Neural cell (in vitro differentiated cells): Measurements from ENCODE around the gene SUN1. TPM values are rescaled to one million over a fixed set of nuclear protein-coding genes. Genes with fewer than 3 reads are reported as not detected.

ENCODE experiments used
- H2AFZ ChIP-seq: fragments of 200-600, 300-800 bp; sonication (generic), shearing (Covaris generic); 2 replicates; pipeline ENCODE4 v1.6.0; 2014; ENCODE audit warnings: low read depth, mild to moderate bottlenecking, antibody characterized with exemption, low read length, moderate library complexity
- H3F3A ChIP-seq: fragments of 200-600 bp; shearing (Covaris generic); 2 replicates; pipeline ENCODE4 v1.6.1; 2016; ENCODE audit warnings: mild to moderate bottlenecking, moderate library complexity, mixed read lengths, antibody characterized with exemption, low read length; ENCODE audit not compliant: insufficient read depth, poor library complexity, severe bottlenecking
- H3K27ac ChIP-seq: fragments of 200-600, 300-800 bp; sonication (generic), shearing (Covaris generic); 2 replicates; pipeline ENCODE4 v1.5.1; 2014; ENCODE audit warnings: mild to moderate bottlenecking, low read length, moderate library complexity
- H3K27me3 ChIP-seq: fragments of 300-800, 200-600 bp; sonication (generic), shearing (Covaris generic); 2 replicates; pipeline ENCODE4 v1.6.0; 2014; ENCODE audit warnings: mild to moderate bottlenecking, low read depth, low read length, moderate library complexity; ENCODE audit not compliant: insufficient read depth
- H3K36me3 ChIP-seq: fragments of 300-800, 200-600 bp; sonication (generic), shearing (Covaris generic); 2 replicates; pipeline ENCODE4 v1.5.1; 2014; ENCODE audit warnings: mild to moderate bottlenecking, antibody characterized with exemption, low read length, moderate library complexity; ENCODE audit not compliant: insufficient read depth
- H3K4me2 ChIP-seq: fragments of 300-800, 200-600 bp; sonication (generic), shearing (Covaris generic); 2 replicates; pipeline ENCODE4 v1.6.0; 2014; ENCODE audit warnings: mild to moderate bottlenecking, low read length
- H3K4me3 ChIP-seq: fragments of 300-800, 200-600 bp; sonication (generic), shearing (Covaris generic); 2 replicates; pipeline ENCODE4 v1.5.1; 2014; ENCODE audit warnings: mild to moderate bottlenecking, low read length, moderate library complexity
- H3K79me2 ChIP-seq: fragments of 200-600 bp; shearing (Covaris generic); replicated peaks from 2 replicates; pipeline ENCODE4 v1.6.0; 2014; ENCODE audit warnings: mild to moderate bottlenecking, low read length, moderate library complexity; ENCODE audit not compliant: insufficient read depth
- H3K9ac ChIP-seq: fragments of 300-800, 200-600 bp; sonication (generic), shearing (Covaris generic); 2 replicates; pipeline ENCODE4 v1.6.1; 2016; ENCODE audit warnings: mild to moderate bottlenecking, low read length, mixed read lengths
- H3K9me2 ChIP-seq: fragments of 200-600 bp; shearing (Covaris generic); 2 replicates; pipeline ENCODE4 v1.6.1; 2016; ENCODE audit warnings: mild to moderate bottlenecking, low read length, mixed read lengths; ENCODE audit not compliant: insufficient read depth
- H3K9me3 ChIP-seq: fragments of 200-600, 300-800 bp; sonication (generic), shearing (Covaris generic); 2 replicates; pipeline ENCODE4 v1.6.1; 2016; ENCODE audit warnings: mild to moderate bottlenecking, mixed run types, low read length, moderate library complexity, mixed read lengths
- H4K20me1 ChIP-seq: fragments of 200-600 bp; shearing (Covaris generic); 2 replicates; pipeline ENCODE4 v1.6.1; 2016; ENCODE audit warnings: mild to moderate bottlenecking, mixed run types; ENCODE audit not compliant: insufficient read depth
- CTCF ChIP-seq: fragments of 450-650 bp; IDR thresholded peaks from 2 replicates; pipeline ENCODE4 v1.5.1; 2014; ENCODE audit warnings: antibody characterized with exemption, mild to moderate bottlenecking, moderate library complexity; ENCODE audit not compliant: poor library complexity, severe bottlenecking
- EP300 ChIP-seq: fragments of 450-650 bp; conservative IDR thresholded peaks from 2 replicates; pipeline ENCODE4 v1.6.1; 2014; ENCODE audit warnings: antibody characterized with exemption, mild to moderate bottlenecking, moderate library complexity; ENCODE audit not compliant: poor library complexity, severe bottlenecking
- EZH2 ChIP-seq: fragments of 200-600, 300-800 bp; shearing (Covaris generic), sonication (generic); IDR thresholded peaks from 2 replicates; pipeline ENCODE4 v1.6.1; 2014; ENCODE audit warnings: antibody characterized with exemption, low read length, borderline replicate concordance, mild to moderate bottlenecking; ENCODE audit not compliant: insufficient read depth, poor library complexity, severe bottlenecking
- POLR2AphosphoS5 ChIP-seq: IDR thresholded peaks from 2 replicates; pipeline ENCODE4 v1.6.1; 2012
- RAD21 ChIP-seq: fragments of 450-650 bp; conservative IDR thresholded peaks from 2 replicates; pipeline ENCODE4 v1.6.1; 2014; ENCODE audit warnings: antibody characterized with exemption, mild to moderate bottlenecking, moderate library complexity
- TAF1 ChIP-seq: IDR thresholded peaks from 2 replicates; pipeline ENCODE4 v1.6.1; 2012; ENCODE audit warnings: low read depth
- polyA plus RNA-seq: library from polyadenylated mRNA; depleted of rRNA; stranded (reverse); fragments of >200 nt; gene quantifications from 2 replicates; pipeline ENCODE4 v1.2.3, GENCODE V29; 2014
- TF ChIP-seq, protein P1 (sequence below): IDR thresholded peaks from 2 replicates; pipeline ENCODE4 v1.6.1; 2012; ENCODE audit warnings: borderline replicate concordance

The SUN1 gene
- polyA plus RNA-seq, 1 donor from 2014 or later = 309 TPM

DNA sequence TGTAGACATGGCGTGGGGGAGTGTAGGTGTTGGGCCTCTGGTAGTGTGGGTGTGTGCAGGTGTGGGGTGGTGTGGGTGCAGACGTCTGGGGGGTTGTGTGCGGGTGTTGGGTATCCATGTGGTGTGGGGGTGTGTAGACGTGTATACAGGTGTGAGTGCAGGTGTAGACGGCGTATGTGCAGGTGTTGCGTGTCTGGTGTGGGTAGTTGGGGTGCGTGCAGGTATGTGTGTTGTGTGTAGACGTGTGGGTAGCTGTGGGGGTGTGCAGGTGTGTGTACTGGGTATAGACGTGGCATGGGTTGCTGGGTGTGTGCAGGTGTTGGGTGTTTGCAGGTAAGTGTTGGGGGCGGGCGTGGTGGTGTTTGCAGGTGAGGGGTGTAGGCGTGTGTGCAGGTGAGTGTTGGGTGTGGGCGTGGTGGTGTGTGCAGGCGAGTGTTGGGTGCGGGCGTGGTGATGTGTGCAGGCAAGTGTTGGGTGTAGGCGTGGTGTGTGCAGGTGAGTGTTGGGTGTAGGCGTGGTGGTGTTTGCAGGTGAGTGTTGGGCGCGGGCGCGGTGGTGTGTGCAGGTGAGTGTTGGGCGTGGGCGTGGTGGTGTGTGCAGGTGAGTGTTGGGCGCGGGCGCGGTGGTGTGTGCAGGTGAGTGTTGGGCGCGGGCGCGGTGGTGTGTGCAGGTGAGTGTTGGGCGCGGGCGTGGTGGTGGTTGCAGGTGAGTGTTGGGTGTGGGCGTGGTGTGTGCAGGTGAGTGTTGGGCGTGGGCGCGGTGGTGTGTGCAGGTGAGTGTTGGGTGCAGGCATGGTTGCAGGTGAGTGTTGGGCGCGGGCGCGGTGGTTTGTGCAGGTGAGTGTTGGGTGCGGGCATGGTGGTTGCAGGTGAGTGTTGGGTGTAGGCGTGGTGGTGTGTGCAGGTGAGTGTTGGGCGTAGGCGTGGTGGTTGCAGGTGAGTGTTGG is 60.6 kb downstream of the SUN1 start:
- no peaks in the 10 kb centered on the region for H4K20me1 ChIP-seq
- H3K4me3 ChIP-seq = no peak overlapping the region
- H3K9ac ChIP-seq = no peak overlapping the region
- H3F3A ChIP-seq = no peaks in the 10 kb centered on the region
- no peaks in the 10 kb centered on the region for H3K36me3 ChIP-seq
- no peak overlapping the region for H3K4me2 ChIP-seq
- H2AFZ ChIP-seq = no peak overlapping the region
- no peak overlapping the region for H3K27ac ChIP-seq
- H3K79me2 ChIP-seq = no peaks in the 10 kb centered on the region
- H3K9me3 ChIP-seq = no peaks in the 10 kb centered on the region
- H3K9me2 ChIP-seq = no peaks in the 10 kb centered on the region
- H3K27me3 ChIP-seq = no peaks in the 10 kb centered on the region
- TF ChIP-seq EZH2 = no peak
- TF ChIP-seq, protein P1, sequence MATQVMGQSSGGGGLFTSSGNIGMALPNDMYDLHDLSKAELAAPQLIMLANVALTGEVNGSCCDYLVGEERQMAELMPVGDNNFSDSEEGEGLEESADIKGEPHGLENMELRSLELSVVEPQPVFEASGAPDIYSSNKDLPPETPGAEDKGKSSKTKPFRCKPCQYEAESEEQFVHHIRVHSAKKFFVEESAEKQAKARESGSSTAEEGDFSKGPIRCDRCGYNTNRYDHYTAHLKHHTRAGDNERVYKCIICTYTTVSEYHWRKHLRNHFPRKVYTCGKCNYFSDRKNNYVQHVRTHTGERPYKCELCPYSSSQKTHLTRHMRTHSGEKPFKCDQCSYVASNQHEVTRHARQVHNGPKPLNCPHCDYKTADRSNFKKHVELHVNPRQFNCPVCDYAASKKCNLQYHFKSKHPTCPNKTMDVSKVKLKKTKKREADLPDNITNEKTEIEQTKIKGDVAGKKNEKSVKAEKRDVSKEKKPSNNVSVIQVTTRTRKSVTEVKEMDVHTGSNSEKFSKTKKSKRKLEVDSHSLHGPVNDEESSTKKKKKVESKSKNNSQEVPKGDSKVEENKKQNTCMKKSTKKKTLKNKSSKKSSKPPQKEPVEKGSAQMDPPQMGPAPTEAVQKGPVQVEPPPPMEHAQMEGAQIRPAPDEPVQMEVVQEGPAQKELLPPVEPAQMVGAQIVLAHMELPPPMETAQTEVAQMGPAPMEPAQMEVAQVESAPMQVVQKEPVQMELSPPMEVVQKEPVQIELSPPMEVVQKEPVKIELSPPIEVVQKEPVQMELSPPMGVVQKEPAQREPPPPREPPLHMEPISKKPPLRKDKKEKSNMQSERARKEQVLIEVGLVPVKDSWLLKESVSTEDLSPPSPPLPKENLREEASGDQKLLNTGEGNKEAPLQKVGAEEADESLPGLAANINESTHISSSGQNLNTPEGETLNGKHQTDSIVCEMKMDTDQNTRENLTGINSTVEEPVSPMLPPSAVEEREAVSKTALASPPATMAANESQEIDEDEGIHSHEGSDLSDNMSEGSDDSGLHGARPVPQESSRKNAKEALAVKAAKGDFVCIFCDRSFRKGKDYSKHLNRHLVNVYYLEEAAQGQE = no peak
- no peak for TF ChIP-seq TAF1

DNA sequence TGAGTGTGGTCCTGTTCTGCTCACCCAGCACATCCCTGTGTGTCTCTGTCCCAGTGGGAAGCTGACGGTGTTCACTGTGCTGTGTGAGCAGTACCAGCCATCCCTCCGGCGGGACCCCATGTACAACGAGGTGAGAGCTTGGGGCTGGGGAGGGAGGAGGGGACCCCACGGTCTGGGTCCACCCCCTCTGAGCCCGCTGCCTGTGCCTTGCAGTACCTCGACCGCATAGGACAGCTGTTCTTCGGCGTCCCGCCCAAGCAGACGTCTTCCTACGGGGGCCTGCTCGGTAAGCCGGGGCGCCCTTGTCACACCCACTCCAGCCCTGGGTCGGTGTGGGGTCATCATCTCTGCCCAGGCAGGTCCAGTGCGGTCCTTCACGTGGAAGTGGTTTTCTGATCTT is 61.4 kb downstream of the SUN1 start:
- Histone ChIP-seq H3K79me2 (no peaks in the 10 kb centered on the region), H3K9me3 (no peaks in the 10 kb centered on the region), H2AFZ (no peak overlapping the region), H4K20me1 (no peaks in the 10 kb centered on the region), H3K9ac (no peak overlapping the region), H3K36me3 (no peaks in the 10 kb centered on the region), H3K4me2 (no peak overlapping the region), H3F3A (no peaks in the 10 kb centered on the region), H3K4me3 (no peak overlapping the region), H3K9me2 (no peaks in the 10 kb centered on the region), H3K27me3 (no peaks in the 10 kb centered on the region), H3K27ac (no peak overlapping the region)
- TF ChIP-seq, protein P1 = no peak

DNA sequence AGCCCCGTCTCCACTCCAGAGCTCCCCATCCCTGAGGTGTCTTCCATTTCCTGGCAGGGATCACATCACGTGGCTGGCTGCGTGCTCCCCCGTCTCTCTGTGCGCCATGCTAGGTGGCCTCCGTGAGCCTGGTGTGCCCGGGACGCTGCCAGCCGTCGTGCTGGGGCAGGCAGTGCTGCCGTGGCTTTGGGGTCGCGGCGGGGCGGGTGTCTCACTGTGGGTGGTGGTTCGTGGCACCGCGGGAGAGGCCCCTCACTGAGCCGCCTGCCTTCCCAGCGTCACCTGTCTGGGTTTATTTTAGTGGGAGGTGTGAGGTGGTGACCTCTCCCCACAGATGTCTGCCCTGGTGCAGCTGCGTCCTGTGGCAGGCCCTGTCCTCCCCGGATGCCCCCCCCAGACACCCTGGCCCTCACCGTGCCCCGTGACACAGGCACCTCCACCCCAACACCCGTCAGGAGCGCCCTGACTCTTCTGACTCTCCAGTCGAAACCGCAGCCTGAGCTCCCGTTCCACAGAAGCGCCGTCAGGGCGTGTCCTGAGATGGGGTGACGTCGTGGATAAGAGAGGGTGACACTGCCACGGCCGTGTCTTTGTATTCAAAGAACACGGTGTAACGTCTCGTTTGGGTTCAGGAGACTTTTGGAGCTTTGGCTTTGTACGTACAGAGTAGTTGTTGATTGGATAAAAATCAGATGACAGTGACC is 62.0 kb downstream of the SUN1 start:
- no peak overlapping the region for H3K4me3 ChIP-seq
- no peak overlapping the region for H3K9ac ChIP-seq
- H3K27ac ChIP-seq = no peak overlapping the region
- H3K4me2 ChIP-seq = no peak overlapping the region
- no peaks in the 10 kb centered on the region for H3K36me3 ChIP-seq
- no peaks in the 10 kb centered on the region for H3K9me3 ChIP-seq
- no peaks in the 10 kb centered on the region for H3K27me3 ChIP-seq
- H4K20me1 ChIP-seq = no peaks in the 10 kb centered on the region
- no peak overlapping the region for H2AFZ ChIP-seq
- no peaks in the 10 kb centered on the region for H3K9me2 ChIP-seq
- H3K79me2 ChIP-seq = no peaks in the 10 kb centered on the region
- H3F3A ChIP-seq = no peaks in the 10 kb centered on the region
- TF ChIP-seq TAF1 = no peak
- no peak for TF ChIP-seq RAD21
- TF ChIP-seq EZH2 = no peak
- TF ChIP-seq EP300 = no peak
- no peak for TF ChIP-seq CTCF
- TF ChIP-seq, protein P1 = no peak
- TF ChIP-seq POLR2AphosphoS5 = no peak
